A549 (cell line): ENCODE results near the gene SLC9B1. TPM values are rescaled to one million over a fixed set of nuclear protein-coding genes. Genes with fewer than 3 reads are reported as not detected.

Experiments
- ATAC-seq, 2 experiments: fragments of 200-7000 bp in 1 of 2; fragments of >200 bp in 1 of 2; cut with Nextera tagmentation in 1 of 2; cut with Tn5 transposase in 1 of 2; 3 replicates each; pipeline versions ENCODE4 v1.8.0 to v1.9.1; 2018 to 2020; ENCODE audit warnings: mild to moderate bottlenecking in 1 of 2, moderate library complexity in 1 of 2
- CTCF ChIA-PET: fragments of 300-600 bp; sonication (Branson Sonifier 250); formaldehyde crosslinking; extraction: SDS; loops from one replicate; lab custom pipeline; 2021; ENCODE audit warnings: antibody characterized with exemption, inconsistent platforms; lab: Yijun Ruan, JAX
- POLR2A ChIA-PET: fragments of 350-600 bp; formaldehyde crosslinking; extraction: SDS; loops from one replicate; lab custom pipeline; 2021; ENCODE audit warnings: antibody characterized with exemption, inconsistent platforms; lab: Yijun Ruan, JAX
- DNase-seq, 2 experiments: peaks; one replicate each; pipeline versions ENCODE4 v3.0.0 to v3.0.0-alpha.2; 2011 to 2016; ENCODE audit warnings: low read depth in 1 of 2, low spot score in 1 of 2
- FAIRE-seq: peaks from 2 replicates; lab custom pipeline; 2011; peaks lifted over from hg19 to GRCh38; lab: Jason Lieb, UNC
- H3K27ac ChIP-seq, 2 experiments: fragments of >200 bp; sonication (Bioruptor Twin); formaldehyde crosslinking; 3 replicates each; pipeline ENCODE4 v1.5.1; 2016 to 2017
- H3K4me1 ChIP-seq: fragments of >200 bp; sonication (Bioruptor Twin); formaldehyde crosslinking; 3 replicates; pipeline ENCODE4 v1.6.1; 2016
- H3K4me2 ChIP-seq: fragments of >200 bp; sonication (Bioruptor Twin); formaldehyde crosslinking; 3 replicates; pipeline ENCODE4 v1.6.1; 2016
- H3K4me3 ChIP-seq: fragments of >200 bp; sonication (Bioruptor Twin); formaldehyde crosslinking; 3 replicates; pipeline ENCODE4 v1.5.1; 2016
- H3K9me3 ChIP-seq: fragments of >200 bp; sonication (Bioruptor Twin); formaldehyde crosslinking; 3 replicates; pipeline ENCODE4 v1.6.1; 2016
- BCL3 ChIP-seq: fragments of >200 bp; sonication (Bioruptor Twin); formaldehyde crosslinking; IDR thresholded peaks from 3 replicates; pipeline ENCODE4 v1.6.1; 2016
- CBX2 ChIP-seq: fragments of 200-600 bp; sonication (generic); IDR thresholded peaks from 2 replicates; pipeline ENCODE4 v1.6.1; 2016; ENCODE audit warnings: low read depth, mild to moderate bottlenecking, borderline replicate concordance
- CEBPB ChIP-seq, 2 experiments: fragments of >200 bp in 1 of 2; sonication (Bioruptor Twin) in 1 of 2; formaldehyde crosslinking in 1 of 2; IDR thresholded peaks; 2 replicates each; pipeline ENCODE4 v1.6.1; 2012 to 2016
- CHD4 ChIP-seq: fragments of 200-600 bp; sonication (generic); IDR thresholded peaks from 2 replicates; pipeline ENCODE4 v1.6.1; 2016; ENCODE audit warnings: antibody characterized with exemption, mild to moderate bottlenecking, borderline replicate concordance
- E2F6 ChIP-seq: IDR thresholded peaks from 2 replicates; pipeline ENCODE4 v1.6.1; 2012; ENCODE audit warnings: low read depth, borderline replicate concordance
- EHF ChIP-seq: fragments of 250-450 bp; sonication (Bioruptor Pico); IDR thresholded peaks from 2 replicates; pipeline ENCODE4 v1.5.0; 2020; ENCODE audit warnings: mild to moderate bottlenecking
- FOSL2 ChIP-seq, 2 experiments: fragments of 450-650 bp in 1 of 2; fragments of >200 bp in 1 of 2; sonication (Bioruptor Twin) in 1 of 2; formaldehyde crosslinking; IDR thresholded peaks; 2 replicates each; pipeline versions ENCODE4 v1.5.0 to v1.6.1; 2016 to 2020; ENCODE audit warnings: mild to moderate bottlenecking in 1 of 2, moderate library complexity in 1 of 2
- HOXB13 ChIP-seq: fragments of 250-450 bp; sonication (Bioruptor Pico); IDR thresholded peaks from 2 replicates; pipeline ENCODE4 v1.5.0; 2020; ENCODE audit warnings: low read depth, mild to moderate bottlenecking, moderate library complexity
- MAFK ChIP-seq: fragments of 450-650 bp; IDR thresholded peaks from 2 replicates; pipeline ENCODE4 v1.6.1; 2014; ENCODE audit not compliant: partially characterized antibody
- MAX ChIP-seq: IDR thresholded peaks from 2 replicates; pipeline ENCODE4 v1.6.1; 2012
- MAZ ChIP-seq: fragments of 150-350 bp; IDR thresholded peaks from 2 replicates; pipeline ENCODE4 v1.6.1; 2014; ENCODE audit warnings: antibody characterized with exemption, low read depth, low read length, borderline replicate concordance
- MYC ChIP-seq: IDR thresholded peaks from 2 replicates; pipeline ENCODE4 v1.6.1; 2012; ENCODE audit warnings: mild to moderate bottlenecking, inconsistent platforms, low read length, improper control_type of control experiment, borderline replicate concordance
- NPAS2 ChIP-seq: fragments of 250-450 bp; sonication (Bioruptor Pico); IDR thresholded peaks from 2 replicates; pipeline ENCODE4 v1.8.0; 2022; ENCODE audit warnings: mild to moderate bottlenecking, moderate library complexity, borderline replicate concordance
- NR3C1 ChIP-seq: fragments of >200 bp; sonication (Bioruptor Twin); formaldehyde crosslinking; IDR thresholded peaks from 3 replicates; pipeline ENCODE4 v1.6.1; 2017
- PHF8 ChIP-seq: fragments of 200-600 bp; sonication (generic); IDR thresholded peaks from 2 replicates; pipeline ENCODE4 v1.6.1; 2016; ENCODE audit warnings: low read depth, mild to moderate bottlenecking, antibody characterized with exemption, moderate library complexity, borderline replicate concordance
- POLR2A ChIP-seq: IDR thresholded peaks from 2 replicates; pipeline ENCODE4 v1.6.1; 2012; ENCODE audit warnings: mild to moderate bottlenecking, low read length
- RAD21 ChIP-seq, 2 experiments: fragments of >200 bp in 1 of 2; sonication (Bioruptor Twin) in 1 of 2; formaldehyde crosslinking in 1 of 2; IDR thresholded peaks in 1 of 2; conservative IDR thresholded peaks in 1 of 2; 2 replicates in 1 of 2; 3 replicates in 1 of 2; pipeline ENCODE4 v1.6.1; 2012 to 2018; ENCODE audit warnings: inconsistent platforms in 1 of 2
- REST ChIP-seq: fragments of 200-600 bp; sonication (generic); IDR thresholded peaks from 2 replicates; pipeline ENCODE4 v1.6.1; 2016; ENCODE audit warnings: antibody characterized with exemption, mild to moderate bottlenecking, moderate library complexity
- TP53 ChIP-seq: fragments of 250-450 bp; sonication (Bioruptor Pico); IDR thresholded peaks from 2 replicates; pipeline ENCODE4 v1.5.0; 2021; ENCODE audit warnings: mild to moderate bottlenecking, moderate library complexity
- ZFP36 ChIP-seq: fragments of 450-650 bp; IDR thresholded peaks from 2 replicates; pipeline ENCODE4 v1.6.1; 2014; ENCODE audit warnings: borderline replicate concordance; ENCODE audit not compliant: partially characterized antibody
- WGBS: methylation state at CpG from one replicate; pipeline ENCODE4 v1.1.6; 2017; ENCODE audit errors: missing lambda C conversion rate; 5-methylcytosine and 5-hydroxymethylcytosine counted together
- polyA minus RNA-seq: library from RNA; depleted of rRNA, polyadenylated mRNA; stranded (reverse); fragments of >200 nt; gene quantifications from 2 replicates; pipeline ENCODE4 v1.2.3, GENCODE V29; 2011; rRNA and poly(A)+ RNA removed
- polyA plus RNA-seq, 4 experiments: library from polyadenylated mRNA; depleted of rRNA in 3 of 4; stranded (reverse); fragments of >200 nt; fragmentation: RNase III in 1 of 4; extraction: RNeasy Plus Mini Kit Qiagen cat#74134 plus additional on column Dnase treatment in 1 of 4; gene quantifications; 2 replicates in 3 of 4; 3 replicates in 1 of 4; pipeline ENCODE4 v1.2.3, GENCODE V29; 2011 to 2017
- TF ChIP-seq, protein P1 (sequence below): fragments of 450-650 bp; IDR thresholded peaks from 2 replicates; pipeline ENCODE4 v1.6.1; 2014; ENCODE audit warnings: antibody characterized with exemption
- TF ChIP-seq, protein P2 (sequence below): fragments of 250-450 bp; sonication (Bioruptor Pico); IDR thresholded peaks from 2 replicates; pipeline ENCODE4 v1.5.0; 2021; ENCODE audit warnings: mild to moderate bottlenecking, moderate library complexity, borderline replicate concordance
- TF ChIP-seq, protein P3 (sequence below): fragments of >200 bp; sonication (Bioruptor Twin); formaldehyde crosslinking; IDR thresholded peaks from 2 replicates; pipeline ENCODE4 v1.6.1; 2016

SLC9B1 gene, protein sequence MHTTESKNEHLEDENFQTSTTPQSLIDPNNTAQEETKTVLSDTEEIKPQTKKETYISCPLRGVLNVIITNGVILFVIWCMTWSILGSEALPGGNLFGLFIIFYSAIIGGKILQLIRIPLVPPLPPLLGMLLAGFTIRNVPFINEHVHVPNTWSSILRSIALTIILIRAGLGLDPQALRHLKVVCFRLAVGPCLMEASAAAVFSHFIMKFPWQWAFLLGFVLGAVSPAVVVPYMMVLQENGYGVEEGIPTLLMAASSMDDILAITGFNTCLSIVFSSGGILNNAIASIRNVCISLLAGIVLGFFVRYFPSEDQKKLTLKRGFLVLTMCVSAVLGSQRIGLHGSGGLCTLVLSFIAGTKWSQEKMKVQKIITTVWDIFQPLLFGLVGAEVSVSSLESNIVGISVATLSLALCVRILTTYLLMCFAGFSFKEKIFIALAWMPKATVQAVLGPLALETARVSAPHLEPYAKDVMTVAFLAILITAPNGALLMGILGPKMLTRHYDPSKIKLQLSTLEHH
- polyA plus RNA-seq (2011; rRNA removed): 0.28 and 0.39 TPM in 2 replicates
- polyA plus RNA-seq (2012; cell fraction: cytosol; rRNA removed): 0.09 TPM in 1 of 2 replicates, not detected in the other
- polyA plus RNA-seq (2012; cell fraction: nucleus; rRNA removed): not detected in 2 replicates
- 0.09 to 0.21 TPM (median 0.16 TPM) in 3 replicates for polyA plus RNA-seq (2017; fragmentation: RNase III; extraction: RNeasy Plus Mini Kit Qiagen cat#74134 plus additional on column Dnase treatment)
- not detected in 2 replicates for polyA minus RNA-seq

DNA sequence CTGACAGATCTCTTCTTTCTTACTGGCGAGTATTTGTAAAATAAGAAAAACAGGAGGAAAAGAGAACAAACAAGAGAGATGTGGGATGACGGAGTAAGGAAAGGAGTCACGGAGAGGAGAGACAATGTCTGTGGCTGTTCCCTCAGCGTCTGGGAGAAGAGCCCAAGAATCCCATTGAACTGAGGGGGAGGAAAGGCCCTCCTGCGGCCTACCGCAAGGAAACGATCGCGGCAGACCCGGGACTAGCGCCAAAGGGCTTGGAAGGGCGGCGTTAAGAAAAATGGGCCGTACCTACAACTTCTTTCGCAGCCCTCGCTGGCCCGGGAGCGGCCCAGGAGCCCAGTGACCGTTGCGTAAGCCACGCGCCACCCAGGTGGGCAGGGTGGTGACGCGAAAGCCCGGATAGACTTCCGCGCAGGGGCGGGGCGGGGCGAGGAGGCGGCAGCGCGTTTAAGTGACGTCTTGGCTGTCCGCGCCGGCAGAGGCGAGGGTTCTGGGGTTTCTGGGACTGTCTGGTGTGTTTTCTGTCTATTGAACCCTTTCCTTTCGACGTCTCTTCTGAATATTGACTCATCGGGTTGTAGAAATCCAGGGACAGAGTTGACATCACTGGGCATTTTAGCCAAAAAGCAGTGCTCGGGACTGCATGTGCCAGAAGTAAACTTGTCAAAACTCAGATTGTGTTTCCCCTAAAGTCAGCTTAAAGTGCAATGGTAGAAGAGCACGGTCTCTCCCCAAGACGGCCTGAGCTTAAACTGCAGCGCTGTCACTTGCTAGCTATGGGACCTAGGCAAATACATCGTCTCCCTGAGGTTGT is at the start of gene SLC9B1:
TSS of gene SLC9B1 (minus strand) at position 398 of the 817 bp plus-strand sequence. CDS start 27,994 bp downstream, outside the sequence.
- 3% methylated on average over 37 of the region's 46 CpGs for WGBS
- Histone ChIP-seq H3K4me2 (peak within 1 kb of the TSS; percentile 84), H3K4me3 (peak within 1 kb of the TSS; percentile 51), H3K4me1 (peaks cover 5% of the 10 kb centered on the region; the same call in 2 of the 3 replicates), H3K27ac (peak within 1 kb of the TSS; percentile 88 to 90), H3K9me3 (no peaks in the 10 kb centered on the region)
- POLR2A ChIA-PET: interaction anchor here (1.0 kb wide), 1 partner anchor 191 kb away, joined by 5 read pairs; no protein-coding TSS in a partner anchor
- CTCF ChIA-PET: interaction anchor here (0.9 to 1.0 kb wide), 3 partner anchors 10 to 399 kb away, joined by 3 to 4 read pairs (median 4); no protein-coding TSS in a partner anchor
- peak; percentile 98 to 99 for ATAC-seq
- DNase-seq: peak; percentile 66 to 95
- no peak for FAIRE-seq
- TF ChIP-seq MYC: no peak
- TF ChIP-seq, protein P1, sequence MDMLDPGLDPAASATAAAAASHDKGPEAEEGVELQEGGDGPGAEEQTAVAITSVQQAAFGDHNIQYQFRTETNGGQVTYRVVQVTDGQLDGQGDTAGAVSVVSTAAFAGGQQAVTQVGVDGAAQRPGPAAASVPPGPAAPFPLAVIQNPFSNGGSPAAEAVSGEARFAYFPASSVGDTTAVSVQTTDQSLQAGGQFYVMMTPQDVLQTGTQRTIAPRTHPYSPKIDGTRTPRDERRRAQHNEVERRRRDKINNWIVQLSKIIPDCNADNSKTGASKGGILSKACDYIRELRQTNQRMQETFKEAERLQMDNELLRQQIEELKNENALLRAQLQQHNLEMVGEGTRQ: 0 out of 2 replicates have a peak, but pooled peaks have one; percentile 14
- no peak for TF ChIP-seq REST
- TF ChIP-seq RAD21 (conservative IDR thresholded peaks at IDR 0.05 in 1 of 2, IDR thresholded peaks at IDR 0.05 in 1 of 2): no peak
- no peak for TF ChIP-seq MAFK
- no peak for TF ChIP-seq HOXB13 (CRISPR knock-in tag)
- 0 out of 2 replicates have a peak, but pooled peaks have one; percentile 24 for TF ChIP-seq MAZ
- peak; percentile 74; the same call in 1 of the 2 replicates for TF ChIP-seq PHF8
- no peak for TF ChIP-seq FOSL2 (IDR thresholded peaks at IDR 0.05)
- 0 out of 2 replicates have a peak, but pooled peaks have one; percentile 34 for TF ChIP-seq FOSL2 (CRISPR knock-in tag; IDR thresholded peaks at IDR 0.05)
- peak; percentile 60; the same call in 1 of the 2 replicates for TF ChIP-seq E2F6
- TF ChIP-seq ZFP36: no peak
- no peak for TF ChIP-seq CBX2
- peak; percentile 40; the same call in 1 of the 3 replicates for TF ChIP-seq BCL3
- no peak for TF ChIP-seq EHF (CRISPR knock-in tag)
- no peak for TF ChIP-seq TP53
- TF ChIP-seq MAX: peak; percentile 90
- TF ChIP-seq CHD4: no peak
- TF ChIP-seq NR3C1: no peak
- TF ChIP-seq POLR2A: peak; percentile 22
- TF ChIP-seq, protein P2, sequence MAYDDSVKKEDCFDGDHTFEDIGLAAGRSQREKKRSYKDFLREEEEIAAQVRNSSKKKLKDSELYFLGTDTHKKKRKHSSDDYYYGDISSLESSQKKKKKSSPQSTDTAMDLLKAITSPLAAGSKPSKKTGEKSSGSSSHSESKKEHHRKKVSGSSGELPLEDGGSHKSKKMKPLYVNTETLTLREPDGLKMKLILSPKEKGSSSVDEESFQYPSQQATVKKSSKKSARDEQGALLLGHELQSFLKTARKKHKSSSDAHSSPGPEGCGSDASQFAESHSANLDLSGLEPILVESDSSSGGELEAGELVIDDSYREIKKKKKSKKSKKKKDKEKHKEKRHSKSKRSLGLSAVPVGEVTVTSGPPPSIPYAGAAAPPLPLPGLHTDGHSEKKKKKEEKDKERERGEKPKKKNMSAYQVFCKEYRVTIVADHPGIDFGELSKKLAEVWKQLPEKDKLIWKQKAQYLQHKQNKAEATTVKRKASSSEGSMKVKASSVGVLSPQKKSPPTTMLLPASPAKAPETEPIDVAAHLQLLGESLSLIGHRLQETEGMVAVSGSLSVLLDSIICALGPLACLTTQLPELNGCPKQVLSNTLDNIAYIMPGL (CRISPR knock-in tag): no peak
- TF ChIP-seq, protein P3, sequence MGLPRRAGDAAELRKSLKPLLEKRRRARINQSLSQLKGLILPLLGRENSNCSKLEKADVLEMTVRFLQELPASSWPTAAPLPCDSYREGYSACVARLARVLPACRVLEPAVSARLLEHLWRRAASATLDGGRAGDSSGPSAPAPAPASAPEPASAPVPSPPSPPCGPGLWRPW: no peak
- peak; percentile 82 to 94; a peak in 3 of 4 replicates for TF ChIP-seq CEBPB (IDR thresholded peaks at IDR 0.05)
- TF ChIP-seq NPAS2 (CRISPR knock-in tag): no peak
